IMR-90 (cell line): ENCODE data around the gene ZSWIM9. TPM values are rescaled to one million over a fixed set of nuclear protein-coding genes. Genes with fewer than 3 reads are reported as not detected.

Experiments used
- ATAC-seq: fragments of 200-7000 bp; cut with Tn5 transposase; 2 replicates; pipeline ENCODE4 v1.9.1; 2020; ENCODE audit warnings: low read depth, mild to moderate bottlenecking, moderate library complexity
- BruUV-seq: library from RNA; stranded (reverse); fragments of 400-500 nt; replicated peaks from 2 replicates; lab custom pipeline; 2021; lab: Mats Ljungman, UMichigan
- CTCF ChIA-PET: fragments of 300-600 bp; formaldehyde crosslinking; extraction: SDS; loops from one replicate; lab custom pipeline; 2021; ENCODE audit warnings: antibody characterized with exemption; lab: Yijun Ruan, JAX
- POLR2A ChIA-PET: fragments of 300-600 bp; sonication (Branson Sonifier 250); formaldehyde crosslinking; loops from one replicate; lab custom pipeline; 2022; ENCODE audit warnings: antibody characterized with exemption; ENCODE audit not compliant: unreplicated experiment; lab: Charles Lee
- DNase-seq: peaks from one replicate; pipeline ENCODE4 v3.0.0; 2013
- H2AFZ ChIP-seq: replicated peaks from 2 replicates; pipeline ENCODE3; 2013; ENCODE audit warnings: low read length, mild to moderate bottlenecking; ENCODE audit not compliant: poor library complexity
- H2AK5ac ChIP-seq: 2 replicates; pipeline ENCODE4 v1.6.1; 2013; ENCODE audit warnings: low read depth, low read length, inconsistent platforms
- H2AK9ac ChIP-seq: replicated peaks from 2 replicates; pipeline ENCODE3; 2013; ENCODE audit warnings: mild to moderate bottlenecking, low read depth, low read length, moderate library complexity; ENCODE audit not compliant: poor library complexity
- H2BK120ac ChIP-seq: 2 replicates; pipeline ENCODE4 v1.6.1; 2013; ENCODE audit warnings: low read depth, low read length, inconsistent platforms
- H2BK15ac ChIP-seq: 3 replicates; pipeline ENCODE4 v1.6.1; 2013; ENCODE audit warnings: low read depth, low read length, inconsistent platforms
- H2BK20ac ChIP-seq: 2 replicates; pipeline ENCODE4 v1.6.1; 2013; ENCODE audit warnings: low read depth, mild to moderate bottlenecking, inconsistent platforms, low read length, moderate library complexity
- H2BK5ac ChIP-seq: 2 replicates; pipeline ENCODE4 v1.6.1; 2013; ENCODE audit warnings: mild to moderate bottlenecking, low read depth, low read length, inconsistent platforms; ENCODE audit not compliant: poor library complexity, severe bottlenecking
- H3K14ac ChIP-seq: replicated peaks from 2 replicates; pipeline ENCODE4 v1.6.1; 2013; ENCODE audit warnings: low read depth, low read length, inconsistent platforms
- H3K18ac ChIP-seq: 2 replicates; pipeline ENCODE4 v1.6.1; 2013; ENCODE audit warnings: low read depth, low read length, control low read depth
- H3K23ac ChIP-seq: 2 replicates; pipeline ENCODE4 v1.6.1; 2013; ENCODE audit warnings: low read depth, low read length, inconsistent platforms
- H3K27ac ChIP-seq: 2 replicates; pipeline ENCODE4 v1.5.1; 2013; ENCODE audit warnings: mild to moderate bottlenecking, control low read depth, low read length; ENCODE audit not compliant: insufficient read depth
- H3K27me3 ChIP-seq: 2 replicates; pipeline ENCODE4 v1.6.1; 2013; ENCODE audit warnings: low read length; ENCODE audit not compliant: control insufficient read depth, insufficient read depth
- H3K36me3 ChIP-seq: 2 replicates; pipeline ENCODE4 v1.6.1; 2013; ENCODE audit warnings: low read length, mixed read lengths; ENCODE audit not compliant: control insufficient read depth, insufficient read depth
- H3K4ac ChIP-seq: 2 replicates; pipeline ENCODE4 v1.6.1; 2013; ENCODE audit warnings: low read depth, low read length, inconsistent platforms
- H3K4me1 ChIP-seq: 2 replicates; pipeline ENCODE4 v1.6.1; 2013; ENCODE audit warnings: low read length, mixed read lengths; ENCODE audit not compliant: control insufficient read depth, insufficient read depth
- H3K4me2 ChIP-seq: 2 replicates; pipeline ENCODE4 v1.6.1; 2013; ENCODE audit warnings: low read depth, mild to moderate bottlenecking, control low read depth, low read length, moderate library complexity
- H3K4me3 ChIP-seq: 2 replicates; pipeline ENCODE4 v1.5.1; 2013; ENCODE audit warnings: low read depth, mild to moderate bottlenecking, control low read depth, low read length, moderate library complexity; ENCODE audit not compliant: insufficient read depth
- H3K56ac ChIP-seq: 2 replicates; pipeline ENCODE4 v1.6.1; 2013; ENCODE audit warnings: low read length, inconsistent platforms; ENCODE audit not compliant: insufficient read depth; ENCODE audit errors: extremely low read depth
- H3K79me1 ChIP-seq, 2 experiments: 2 replicates each; pipeline ENCODE4 v1.6.1; 2013; ENCODE audit warnings: low read length in 2 of 2, inconsistent platforms in 1 of 2, low read depth in 1 of 2
- H3K9ac ChIP-seq: 2 replicates; pipeline ENCODE4 v1.6.1; 2013; ENCODE audit warnings: low read depth, low read length, control low read depth
- H3K9me1 ChIP-seq: 2 replicates; pipeline ENCODE4 v1.6.1; 2013; ENCODE audit warnings: low read length, inconsistent platforms; ENCODE audit not compliant: insufficient read depth
- H3K9me3 ChIP-seq: 2 replicates; pipeline ENCODE4 v1.6.1; 2013; ENCODE audit warnings: low read length; ENCODE audit not compliant: control insufficient read depth, insufficient read depth
- H4K20me1 ChIP-seq: 2 replicates; pipeline ENCODE4 v1.6.1; 2013; ENCODE audit warnings: low read length, inconsistent platforms; ENCODE audit not compliant: insufficient read depth
- H4K5ac ChIP-seq: 2 replicates; pipeline ENCODE4 v1.6.1; 2013; ENCODE audit warnings: mild to moderate bottlenecking, low read depth, low read length, control low read depth
- H4K8ac ChIP-seq, 2 experiments: 2 replicates each; pipeline ENCODE4 v1.6.1; 2013; ENCODE audit warnings: low read depth in 2 of 2, low read length in 2 of 2, control low read depth in 1 of 2, inconsistent platforms in 1 of 2
- H4K91ac ChIP-seq: 2 replicates; pipeline ENCODE4 v1.6.1; 2013; ENCODE audit warnings: low read depth, low read length, inconsistent platforms; ENCODE audit not compliant: insufficient read depth
- CEBPB ChIP-seq: IDR thresholded peaks from 2 replicates; pipeline ENCODE4 v1.6.1; 2012; ENCODE audit warnings: low read depth, low read length, improper control_type of control experiment
- FOS ChIP-seq: fragments of 150-350 bp; IDR thresholded peaks from 2 replicates; pipeline ENCODE4 v1.6.1; 2016; ENCODE audit warnings: low read depth, low read length
- MAFK ChIP-seq: IDR thresholded peaks from 2 replicates; pipeline ENCODE4 v1.6.1; 2012; ENCODE audit warnings: low read depth, low read length, improper control_type of control experiment
- MAZ ChIP-seq: IDR thresholded peaks from 2 replicates; pipeline ENCODE4 v1.6.1; 2012; ENCODE audit warnings: low read depth, mild to moderate bottlenecking, low read length, improper control_type of control experiment, moderate library complexity, borderline replicate concordance
- NFE2L2 ChIP-seq: fragments of 150-350 bp; IDR thresholded peaks from 2 replicates; pipeline ENCODE4 v1.6.1; 2016; ENCODE audit warnings: low read depth, mild to moderate bottlenecking, low read length
- RAD21 ChIP-seq: IDR thresholded peaks from 2 replicates; pipeline ENCODE4 v1.6.1; 2012; ENCODE audit warnings: low read length, improper control_type of control experiment
- WGBS, 2 experiments: methylation state at CpG; one replicate each; pipeline versions ENCODE4 v1.1.5 to v1.1.7; 2013; ENCODE audit warnings: missing lambda C conversion rate in 2 of 2; ENCODE audit not compliant: insufficient read length in 1 of 2; ENCODE audit errors: extremely low coverage in 2 of 2; 5-methylcytosine and 5-hydroxymethylcytosine counted together
- dilution Hi-C: fragments of 300-500 bp; cut with HindIII; formaldehyde crosslinking; loops from one replicate; pipeline ENCODE4 v1.14.3; 2018; ENCODE audit warnings: low sequenced_read_pairs; ENCODE audit not compliant: unreplicated experiment
- in situ Hi-C: fragments of 300-500 bp; cut with MboI; formaldehyde crosslinking; loops from 3 replicates; pipeline ENCODE4 v1.14.3; 2019; ENCODE audit warnings: low sequenced_read_pairs, inconsistent platforms, mixed read lengths
- intact Hi-C: fragments of 100-400 bp; cut with micrococcal nuclease; formaldehyde crosslinking; loops from 2 replicates; pipeline ENCODE4 v1.10.0; 2022
- polyA plus RNA-seq, 3 experiments: library from polyadenylated mRNA; depleted of rRNA; stranded (reverse); fragments of >200 nt; gene quantifications; 2 replicates each; pipeline ENCODE4 v1.2.3, GENCODE V29; 2012; ENCODE audit warnings: low replicate concordance in 1 of 3
- total RNA-seq: library from RNA; depleted of rRNA; stranded (reverse); fragments of >200 nt; gene quantifications from 2 replicates; pipeline ENCODE4 v1.2.3, GENCODE V29; 2012
- TF ChIP-seq, protein P1 (sequence below): fragments of 150-350 bp; IDR thresholded peaks from 2 replicates; pipeline ENCODE4 v1.6.1; 2016; ENCODE audit warnings: low read depth, mild to moderate bottlenecking, low read length, moderate library complexity, borderline replicate concordance

Gene ZSWIM9
- total and polyA plus RNA-seq, 2 of the 4 experiments (the other 2 are of a cell fraction), result 0.54 to 2.2 TPM

DNA sequence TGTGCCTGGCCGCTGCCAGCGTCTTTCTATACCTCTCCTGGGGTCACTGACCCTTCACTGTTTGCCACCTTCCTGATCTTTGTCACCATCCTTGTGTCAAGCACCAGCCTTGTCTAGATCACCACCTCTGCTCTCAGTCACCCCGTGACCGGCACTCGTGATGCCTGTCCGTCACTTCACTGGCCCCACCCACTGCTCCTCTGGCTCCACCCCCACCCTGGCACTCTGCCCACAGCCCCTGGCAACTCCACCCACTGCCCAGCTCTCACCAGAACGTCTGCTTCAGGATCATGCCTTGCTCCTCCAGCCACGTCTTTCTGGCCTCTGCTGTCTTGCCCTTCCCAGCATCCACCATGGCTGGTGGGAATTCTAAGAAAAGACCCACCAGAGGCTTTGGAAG, 35.1 kb upstream of the ZSWIM9 start:
- Histone ChIP-seq H3K56ac (no peak overlapping the region), H2BK120ac (no peak overlapping the region), H3K4me1 (no peaks in the 10 kb centered on the region), H4K8ac (no peak overlapping the region), H2AFZ (no peak overlapping the region), H2BK15ac (no peak overlapping the region), H2BK20ac (no peak overlapping the region), H3K9ac (no peak overlapping the region), H3K14ac (no peak overlapping the region), H2AK5ac (no peak overlapping the region; the same call in 1 of the 2 replicates), H3K27ac (no peak overlapping the region), H3K4me3 (no peak overlapping the region), H4K5ac (no peak overlapping the region), H3K27me3 (no peaks in the 10 kb centered on the region), H3K36me3 (peaks cover 12% of the 10 kb centered on the region), H2BK5ac (no peak overlapping the region), H2AK9ac (no peak overlapping the region), H3K4ac (no peak overlapping the region), H4K91ac (no peak overlapping the region), H4K20me1 (no peaks in the 10 kb centered on the region; the same call in 1 of the 2 replicates), H3K18ac (no peak overlapping the region), H3K9me1 (no peaks in the 10 kb centered on the region; the same call in 1 of the 2 replicates), H3K79me1 (no peaks in the 10 kb centered on the region), H3K4me2 (no peak overlapping the region), H3K23ac (no peak overlapping the region), H3K9me3 (no peaks in the 10 kb centered on the region)
- intact Hi-C loops (no loop called here), dilution Hi-C loops (no loop called here), in situ Hi-C loops (no loop called here)
- ChIA-PET CTCF (no interaction called here), POLR2A (no interaction called here)
- WGBS, 2 experiments, result 91% methylated on average over 6 of the region's 8 CpGs; no CpG with 5 or more reads in 1 of the 2 experiments
- no TSS peak for BruUV-seq
- ATAC-seq (no peak), DNase-seq (no peak)
- TF ChIP-seq CEBPB, result no peak
- no peak for TF ChIP-seq RAD21
- TF ChIP-seq MAFK, result no peak
- TF ChIP-seq MAZ, result no peak
- no peak for TF ChIP-seq NFE2L2
- TF ChIP-seq, protein P1, sequence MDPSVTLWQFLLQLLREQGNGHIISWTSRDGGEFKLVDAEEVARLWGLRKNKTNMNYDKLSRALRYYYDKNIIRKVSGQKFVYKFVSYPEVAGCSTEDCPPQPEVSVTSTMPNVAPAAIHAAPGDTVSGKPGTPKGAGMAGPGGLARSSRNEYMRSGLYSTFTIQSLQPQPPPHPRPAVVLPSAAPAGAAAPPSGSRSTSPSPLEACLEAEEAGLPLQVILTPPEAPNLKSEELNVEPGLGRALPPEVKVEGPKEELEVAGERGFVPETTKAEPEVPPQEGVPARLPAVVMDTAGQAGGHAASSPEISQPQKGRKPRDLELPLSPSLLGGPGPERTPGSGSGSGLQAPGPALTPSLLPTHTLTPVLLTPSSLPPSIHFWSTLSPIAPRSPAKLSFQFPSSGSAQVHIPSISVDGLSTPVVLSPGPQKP, result no peak
- no peak for TF ChIP-seq FOS
